HG03175 (cell line): ENCODE data around the gene ASIC2.

Experiments used
- ATAC-seq: cut with Tn5 transposase; IDR thresholded peaks from one replicate; pipeline ENCODE4 v1.9.1; 2021; ENCODE audit warnings: mild to moderate bottlenecking, moderate library complexity; ENCODE audit not compliant: unreplicated experiment

Gene ASIC2

DNA sequence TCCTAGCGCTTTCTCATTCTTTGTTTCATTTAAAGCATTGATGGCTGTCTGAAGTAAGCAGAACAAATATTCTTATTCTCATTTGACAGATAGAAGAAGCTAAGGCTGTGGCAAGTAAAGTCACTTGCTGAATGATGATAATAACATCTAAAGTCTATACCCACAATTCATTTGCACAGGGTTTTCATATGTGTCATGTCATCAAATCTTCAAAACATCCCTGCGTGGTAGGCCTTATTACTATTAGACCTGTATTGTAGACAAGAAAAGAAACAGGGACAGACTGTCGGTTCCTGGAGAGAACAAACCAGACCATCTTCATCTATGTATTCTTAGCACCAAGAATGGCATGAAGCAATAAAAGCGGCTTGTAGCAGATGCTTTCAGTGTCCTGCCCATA lies 85.9 kb downstream of the ASIC2 start:
- ATAC-seq, result no peak

DNA sequence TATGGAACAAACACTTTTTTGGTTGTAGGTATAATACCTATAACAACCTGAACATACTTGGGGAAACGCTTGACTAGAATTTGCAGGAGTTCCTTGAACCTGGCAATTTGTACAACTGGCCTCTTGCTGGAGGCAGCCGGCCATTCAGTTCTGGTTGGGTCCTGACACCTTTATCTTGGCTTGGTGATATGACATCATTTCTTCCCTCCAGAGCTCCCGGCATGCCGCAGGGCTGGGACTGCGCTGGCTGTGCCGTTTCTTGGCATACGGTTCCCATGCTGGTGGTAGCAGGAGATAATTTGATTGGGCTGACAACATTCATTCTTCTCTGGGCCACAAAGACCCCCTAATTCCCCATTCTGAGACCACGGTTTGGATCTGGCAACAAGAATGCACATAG lies 87.5 kb downstream of the ASIC2 start:
- ATAC-seq, result no peak

DNA sequence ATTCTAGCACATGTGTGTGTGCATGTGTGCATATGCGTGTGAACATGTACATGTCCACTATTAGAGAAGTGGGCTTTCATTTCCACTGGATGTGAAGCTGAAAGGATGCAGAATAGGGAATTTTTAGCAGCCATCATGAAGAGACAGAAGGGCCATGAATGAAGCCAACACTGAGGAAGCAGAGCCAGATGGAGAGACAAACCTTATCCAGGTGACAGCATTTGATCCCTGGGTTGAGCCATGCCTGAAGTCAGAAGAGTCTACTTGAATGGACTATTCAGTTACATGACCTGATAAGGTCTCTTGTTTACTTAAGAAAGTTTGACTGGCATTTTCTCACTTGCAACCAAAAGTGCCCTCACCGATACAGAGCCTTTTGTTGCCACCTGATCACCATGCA lies 88.4 kb downstream of the ASIC2 start:
- no peak for ATAC-seq

DNA sequence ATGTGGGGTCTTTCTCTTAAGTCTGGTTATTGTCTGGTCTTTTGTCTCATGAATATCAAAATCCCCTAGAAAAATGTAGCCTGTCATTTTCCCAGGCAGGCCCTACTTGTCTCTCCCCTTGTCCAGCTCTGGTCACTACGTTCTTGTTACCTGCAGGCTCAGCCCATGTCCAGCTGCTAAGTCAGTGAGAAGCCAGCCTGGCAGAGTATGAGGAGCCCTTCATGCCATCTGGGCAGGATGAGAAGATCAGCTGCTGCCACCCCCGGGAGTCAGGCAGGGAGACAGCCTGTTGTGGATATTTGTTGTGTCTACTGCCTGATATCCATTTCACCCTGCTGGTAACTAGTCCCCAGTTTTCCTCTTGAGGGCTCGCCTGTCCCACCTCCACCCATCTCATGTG lies 88.9 kb downstream of the ASIC2 start:
- ATAC-seq, result no peak

DNA sequence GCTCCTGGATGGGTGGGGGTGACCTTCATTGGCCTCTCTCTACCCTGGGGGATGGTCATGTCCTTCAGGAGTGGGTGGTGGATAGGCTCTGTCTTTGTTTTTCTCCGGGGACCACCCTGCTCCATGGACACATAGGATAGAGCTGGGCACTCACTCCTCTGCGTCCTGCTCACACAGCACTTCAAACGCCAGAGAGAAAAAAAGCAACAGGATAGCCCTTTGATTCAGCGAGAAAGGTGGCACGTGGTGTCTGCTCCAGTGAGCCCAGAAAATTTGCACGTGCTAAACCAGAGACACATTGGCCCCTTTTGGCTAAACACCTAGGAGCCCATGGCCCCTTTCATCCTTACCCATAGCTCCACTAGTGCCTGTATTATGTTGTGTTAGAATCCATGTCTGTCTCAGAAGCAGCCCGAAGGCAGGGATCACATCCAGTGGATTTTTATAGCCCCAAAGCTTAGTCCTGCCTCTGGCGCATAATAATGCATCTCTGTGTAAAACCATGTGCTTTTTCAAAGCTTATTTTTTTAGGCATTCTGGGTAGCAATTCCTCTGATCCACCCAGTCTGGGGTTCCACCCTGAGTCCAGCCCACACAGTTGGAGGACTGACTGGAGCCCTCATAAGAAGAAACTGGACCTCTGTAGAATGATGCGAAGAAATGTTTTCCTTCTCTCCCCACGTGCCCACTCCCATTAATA lies 90.1 kb downstream of the ASIC2 start:
- ATAC-seq, result no peak

DNA sequence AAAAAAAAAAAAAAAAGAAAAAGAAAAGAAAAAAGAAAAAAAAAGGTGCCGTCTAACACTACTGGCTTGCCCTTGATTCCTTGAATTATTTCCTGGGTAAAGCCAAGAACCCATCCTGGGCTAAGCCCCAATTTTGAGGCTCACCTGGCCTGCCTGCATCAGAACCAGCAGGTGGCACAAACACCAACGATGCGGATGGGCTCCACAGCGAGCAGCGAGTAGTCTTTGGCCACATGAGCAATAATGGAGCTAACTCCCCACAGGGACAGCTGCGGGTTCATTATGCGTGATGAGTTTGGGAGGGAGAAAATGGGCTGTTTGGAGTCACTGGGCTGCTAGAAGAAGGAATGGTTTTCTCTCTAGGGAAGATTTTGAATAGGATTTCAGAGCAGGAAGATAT lies 91.1 kb downstream of the ASIC2 start:
- no peak for ATAC-seq

DNA sequence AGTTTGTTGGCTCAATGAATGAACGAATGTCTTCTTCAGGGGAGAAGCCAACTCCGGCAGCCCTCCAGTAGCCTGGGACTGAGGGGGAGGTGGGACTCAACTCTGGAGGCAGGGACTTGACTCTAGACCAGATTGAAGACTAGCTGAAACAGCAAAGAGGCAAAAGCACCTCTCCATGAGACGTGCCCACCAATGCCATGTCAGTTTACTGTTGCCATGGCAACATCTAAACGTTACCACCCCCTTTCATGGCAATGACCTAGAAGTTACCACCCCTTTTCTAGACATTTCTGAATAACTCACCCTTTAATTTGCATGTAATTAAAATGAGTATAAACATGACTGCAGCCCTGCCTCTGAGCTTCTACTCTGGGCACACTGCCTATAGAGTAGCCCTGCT lies 91.8 kb downstream of the ASIC2 start:
- no peak for ATAC-seq

DNA sequence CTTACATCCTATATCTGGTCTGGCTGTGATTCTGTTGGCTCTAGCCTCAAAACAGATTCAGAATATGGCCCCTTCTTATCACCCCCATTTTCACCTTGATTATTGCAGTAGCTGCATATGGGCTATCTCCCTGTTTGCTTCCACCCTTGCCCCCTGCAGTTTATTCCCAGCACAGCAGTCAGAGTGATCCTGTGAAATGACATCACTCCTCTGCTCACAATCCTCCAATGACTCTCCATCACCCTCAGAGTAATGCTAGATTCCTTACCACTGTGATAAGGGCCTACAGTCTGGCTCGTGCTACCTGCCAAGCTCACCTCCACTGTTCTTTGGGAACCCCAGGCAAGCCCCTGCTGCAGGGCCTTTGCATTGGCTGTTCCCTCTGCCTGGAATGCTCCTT lies 92.5 kb downstream of the ASIC2 start:
- no peak for ATAC-seq

DNA sequence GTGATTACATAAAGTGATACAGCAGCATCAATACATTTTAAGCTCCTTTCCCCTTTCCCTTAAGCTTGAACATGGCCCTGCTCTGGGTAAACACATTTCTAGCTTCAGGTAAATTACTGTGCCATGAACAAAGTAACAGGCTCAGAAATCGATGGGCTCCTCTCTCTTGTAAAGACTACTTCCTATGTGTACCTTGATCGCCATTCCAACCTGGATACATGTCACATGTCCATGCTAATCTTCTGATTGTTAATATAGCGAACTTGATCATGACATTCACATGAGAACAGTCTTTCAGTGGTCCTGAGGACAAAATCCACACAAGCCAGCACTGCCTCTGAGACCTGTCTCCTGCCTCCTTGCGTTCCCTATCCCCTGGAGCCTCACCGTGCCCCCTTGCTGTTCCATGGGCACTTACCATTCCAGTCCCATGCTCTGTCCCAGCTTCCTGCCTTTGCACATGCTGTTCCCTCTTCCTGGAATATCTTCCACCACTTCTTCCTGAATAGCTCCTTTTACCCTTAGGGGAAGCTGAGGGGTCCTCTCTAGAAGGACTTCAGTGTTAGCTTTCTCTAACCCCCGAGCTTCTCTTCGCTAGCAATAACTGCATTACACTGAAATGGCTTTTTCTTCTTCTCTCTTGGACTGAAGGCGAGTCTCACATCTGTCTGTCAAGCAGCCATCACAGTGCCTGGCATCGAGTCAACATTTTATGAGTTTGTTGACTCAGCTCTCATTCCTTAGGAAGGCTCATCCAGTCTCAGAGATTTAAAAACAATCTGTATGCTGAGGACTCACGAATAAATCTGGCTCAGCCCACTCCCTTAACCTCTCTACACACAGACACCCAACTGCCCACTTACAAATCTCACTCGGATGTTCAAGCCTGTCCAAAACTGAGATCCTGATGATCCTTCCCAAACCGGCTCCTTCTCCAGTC lies 93.3 kb downstream of the ASIC2 start:
- no peak for ATAC-seq

DNA sequence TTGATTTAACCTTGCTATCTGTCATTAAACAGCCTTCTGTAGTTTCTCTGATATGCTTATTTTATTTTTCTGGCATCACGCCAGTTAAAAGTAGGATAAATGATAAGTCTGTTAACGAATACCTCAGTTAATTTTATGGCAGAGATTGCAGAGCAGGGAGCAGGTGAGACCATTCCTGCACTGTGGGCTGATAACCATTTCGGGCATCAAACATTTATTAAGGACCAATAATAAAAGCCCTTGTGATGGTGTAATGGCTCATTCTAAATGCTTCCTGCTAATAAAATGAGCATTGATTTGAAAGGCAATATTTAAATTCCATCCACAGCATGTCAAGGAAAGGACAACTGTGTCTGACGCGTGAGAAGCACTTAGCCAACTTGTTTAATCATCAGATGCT lies 94.1 kb downstream of the ASIC2 start:
- no peak for ATAC-seq

DNA sequence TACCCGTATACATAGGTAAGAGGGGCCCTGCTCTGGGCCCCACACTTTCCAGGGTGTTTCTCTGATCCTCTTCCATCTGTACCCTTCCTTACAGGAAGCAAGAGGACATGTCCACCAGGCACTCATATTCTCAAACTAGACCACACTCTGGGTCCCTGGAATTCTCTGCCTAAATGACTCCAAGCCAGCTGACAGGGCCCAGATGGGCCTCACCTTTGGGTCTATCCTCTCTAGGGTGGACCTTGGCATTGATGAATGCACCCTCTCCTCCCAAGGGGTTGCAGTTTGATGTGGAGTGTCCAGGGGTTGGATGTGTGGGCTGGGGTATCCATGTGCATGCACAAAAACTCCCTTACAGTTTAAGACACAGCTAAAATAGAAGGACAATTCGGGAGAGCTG lies 95.8 kb downstream of the ASIC2 start:
- no peak for ATAC-seq

DNA sequence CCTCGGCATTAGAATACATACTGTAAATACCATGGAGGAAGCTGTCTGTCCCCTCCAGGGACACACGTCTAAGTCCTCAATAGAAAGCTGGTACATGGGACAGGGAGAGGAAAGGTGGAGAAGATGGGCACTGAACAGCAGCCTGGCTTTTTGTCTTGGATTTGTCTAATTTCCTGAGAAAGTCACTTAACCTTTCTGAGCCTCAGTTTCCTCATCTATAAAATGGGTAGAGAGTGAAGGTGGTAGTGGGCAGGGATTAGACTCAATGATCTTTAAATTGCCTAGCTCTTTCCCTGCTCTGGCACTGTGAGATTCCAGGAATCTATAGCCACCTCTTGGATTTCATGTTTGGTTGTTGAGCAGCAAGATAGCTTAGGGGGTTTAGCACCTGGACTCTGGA lies 96.2 kb downstream of the ASIC2 start:
- no peak for ATAC-seq

DNA sequence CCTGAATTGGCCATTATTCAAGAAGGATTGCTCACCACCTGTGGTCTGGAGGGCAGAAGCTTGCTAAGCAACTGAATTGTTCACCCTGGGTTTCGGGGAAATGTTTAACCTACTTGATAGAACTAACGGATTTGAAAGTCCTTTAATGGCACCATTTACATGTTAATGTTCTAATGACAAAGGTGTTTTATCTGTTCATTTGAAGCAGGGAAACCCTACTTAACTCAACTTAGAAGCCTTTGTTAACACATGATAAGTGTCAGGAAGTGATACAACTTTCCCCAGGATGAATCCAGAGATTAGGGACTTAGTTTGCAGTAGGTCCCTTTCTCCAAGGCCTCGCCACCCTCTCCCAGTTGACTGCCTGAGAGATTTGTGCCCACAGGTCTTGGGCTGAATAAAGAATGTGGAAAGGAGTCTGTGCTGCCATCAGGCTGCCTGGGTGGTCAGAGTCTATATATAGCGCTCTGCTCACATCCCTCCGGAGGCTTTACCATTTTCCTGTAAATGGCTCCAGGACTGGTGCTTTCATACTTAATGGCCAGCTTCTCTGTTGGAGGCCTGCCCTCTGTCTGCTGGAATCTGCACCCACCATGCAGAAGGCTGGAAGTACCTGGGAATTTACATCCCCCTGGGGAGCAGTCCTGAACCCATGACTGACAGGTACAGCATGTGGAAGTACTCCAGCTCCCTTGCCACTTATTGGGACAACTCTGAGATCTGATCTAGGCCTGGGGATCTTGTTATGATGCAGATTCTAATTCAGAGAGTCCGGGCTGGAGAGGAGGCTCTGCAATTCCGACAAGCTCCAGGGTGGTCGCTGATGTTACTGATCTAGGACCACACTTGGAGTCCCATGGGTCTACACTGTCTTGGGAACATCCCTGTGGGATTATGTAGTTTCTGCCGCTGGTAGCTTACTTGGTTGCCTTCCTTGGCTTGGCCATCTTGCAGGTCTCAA lies 99.9 kb downstream of the ASIC2 start:
- no peak for ATAC-seq

DNA sequence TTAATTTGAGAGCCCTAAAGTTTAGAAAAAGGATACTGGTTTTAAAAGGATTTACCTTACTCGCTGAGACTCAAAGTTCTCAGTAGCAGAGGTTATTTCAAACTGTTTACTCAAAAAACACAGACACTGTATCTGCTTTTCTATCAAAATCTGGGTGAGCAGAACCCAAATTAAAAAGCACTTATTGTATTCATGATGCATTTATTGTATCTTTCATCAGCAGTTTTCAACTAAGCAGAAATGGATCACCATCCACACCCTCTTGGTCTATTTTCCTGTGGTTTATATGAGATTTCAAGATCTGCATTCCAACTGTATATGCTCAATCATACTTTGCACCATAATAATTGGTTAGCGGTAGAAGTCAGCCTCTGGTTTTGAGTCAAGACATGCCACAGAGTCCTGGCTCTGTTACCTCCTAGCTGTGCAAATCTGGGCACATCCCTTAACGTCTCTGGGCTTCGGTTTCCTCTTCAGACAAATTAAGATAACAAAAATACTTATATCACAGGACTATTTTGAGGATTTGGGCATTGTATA lies 109.5 kb downstream of the ASIC2 start:
- no peak for ATAC-seq

DNA sequence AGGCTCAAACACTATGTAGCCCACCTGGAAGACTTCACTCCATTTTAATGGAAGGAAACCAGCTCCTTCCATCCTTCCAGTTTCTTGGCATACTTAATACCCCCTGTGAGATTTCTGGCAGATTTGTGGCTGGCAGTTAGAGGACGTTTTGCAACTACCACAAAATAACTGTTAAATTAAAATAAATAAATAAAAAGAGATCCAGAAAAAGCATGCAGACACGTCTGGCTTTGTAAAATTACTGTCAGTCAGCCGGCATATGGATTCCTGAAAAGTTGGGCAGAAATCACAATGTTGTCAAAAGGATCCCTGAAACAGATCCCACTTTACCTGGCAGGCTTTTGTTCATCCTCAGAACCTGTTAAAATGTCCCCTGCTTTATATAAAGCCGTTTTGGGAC lies 113.9 kb downstream of the ASIC2 start:
- no peak for ATAC-seq

DNA sequence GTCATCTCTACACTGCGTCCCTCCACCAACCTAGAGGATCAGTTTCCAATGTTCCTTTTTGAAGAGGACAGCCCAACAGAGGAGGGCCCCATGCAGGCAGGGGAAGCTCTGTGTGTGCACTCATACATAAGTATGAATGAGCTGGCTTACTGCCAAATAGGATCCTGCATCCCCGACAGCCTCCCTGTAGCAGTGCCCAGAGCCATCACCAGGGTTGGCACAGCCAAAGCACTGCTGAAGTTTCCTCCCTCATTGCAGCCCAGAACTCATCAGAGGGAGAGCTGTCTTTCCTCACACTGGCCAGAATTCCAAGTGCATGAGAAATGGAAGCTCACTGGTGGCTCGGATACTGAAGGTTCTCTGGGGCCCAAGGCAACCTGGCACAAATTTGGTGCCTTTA lies 114.4 kb downstream of the ASIC2 start:
- no peak for ATAC-seq

DNA sequence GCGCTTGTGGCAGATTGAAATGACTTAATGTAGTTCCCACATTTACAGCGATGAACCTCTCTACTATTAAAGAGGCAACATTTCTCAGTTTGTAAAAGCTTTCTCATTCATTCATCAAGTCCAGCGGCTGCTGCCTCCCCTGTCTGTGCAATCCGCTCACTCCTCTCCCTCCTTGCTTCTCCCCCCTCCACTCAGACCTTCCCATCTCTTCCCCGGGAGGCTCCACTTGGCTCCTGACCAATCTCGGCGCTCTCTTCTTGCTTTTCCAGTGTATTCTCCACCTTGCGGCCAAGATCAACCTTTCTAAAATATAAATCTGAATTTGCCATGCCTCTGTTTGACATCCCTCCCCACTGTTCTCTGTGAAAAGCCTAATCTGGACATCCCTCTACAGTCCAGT lies 117.5 kb downstream of the ASIC2 start:
- no peak for ATAC-seq

DNA sequence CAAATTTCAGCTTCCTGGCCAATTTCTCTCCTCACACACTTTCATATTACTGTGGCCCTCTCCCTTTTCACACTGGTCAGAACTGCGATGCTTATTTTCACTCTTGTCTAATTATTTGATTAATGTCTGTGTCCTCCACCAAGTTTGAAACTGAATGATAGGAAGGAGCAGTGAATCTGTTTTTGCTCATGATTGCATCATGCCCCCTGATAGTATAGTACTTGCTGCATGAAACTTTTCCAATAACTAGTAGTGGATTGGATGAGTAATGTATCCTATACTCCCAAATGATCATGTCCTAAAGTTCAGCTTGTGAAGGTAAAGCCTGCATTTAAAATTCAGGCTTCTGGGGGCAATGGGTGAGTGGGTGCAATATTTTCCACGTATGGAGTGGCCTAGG lies 121.2 kb downstream of the ASIC2 start:
- ATAC-seq, result no peak

DNA sequence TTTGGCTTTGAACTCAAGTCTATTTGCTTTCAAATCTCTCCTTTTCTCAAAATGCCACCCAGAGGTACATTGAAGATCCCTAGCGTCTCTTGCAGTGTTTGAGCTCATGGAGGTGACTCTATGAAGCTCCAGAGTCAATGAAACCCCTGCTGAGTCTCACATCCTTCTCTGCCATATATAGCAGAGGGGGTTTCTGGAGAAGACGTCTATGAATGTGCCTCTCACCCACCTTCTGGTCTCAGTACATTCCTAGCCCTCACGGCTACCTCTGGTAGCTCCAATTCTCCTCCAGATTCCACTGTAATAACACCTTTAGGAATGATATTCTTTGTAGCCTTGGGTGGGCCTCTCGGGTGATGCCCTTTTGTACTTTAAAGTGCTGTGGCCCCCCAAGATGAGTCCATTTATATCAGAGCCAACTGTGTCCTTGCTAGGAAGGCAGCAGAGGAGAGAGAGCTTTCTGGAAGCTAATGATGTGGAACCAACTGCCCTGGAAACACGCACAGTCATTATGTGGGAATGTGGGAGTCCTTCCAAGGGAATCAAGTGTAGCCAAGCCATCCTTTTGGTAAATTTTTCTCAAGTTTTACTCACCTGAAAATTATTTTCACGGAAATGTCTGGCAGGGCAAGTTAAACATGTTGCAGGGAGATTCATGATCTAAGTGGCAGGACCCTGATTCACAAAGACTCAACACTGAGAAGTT lies 123.4 kb downstream of the ASIC2 start:
- ATAC-seq, result no peak

DNA sequence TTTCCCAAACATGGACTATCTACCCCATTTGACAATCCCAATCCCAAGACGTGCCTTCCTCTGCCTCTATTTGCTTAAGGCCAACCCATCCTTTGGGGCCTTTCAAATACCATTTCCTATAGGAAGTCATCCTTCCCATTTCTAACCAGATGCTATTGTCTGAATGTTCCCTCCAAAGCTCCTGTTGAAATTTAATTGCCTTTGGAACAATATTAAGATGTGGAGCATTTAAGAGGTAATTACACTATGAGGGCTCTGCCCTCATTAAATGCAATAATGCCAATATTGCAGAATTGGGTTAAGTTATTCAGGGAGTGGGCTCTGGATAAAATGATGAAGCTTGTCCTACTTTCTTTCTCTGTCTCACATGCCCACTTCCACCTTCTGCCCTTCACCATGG lies 125.4 kb downstream of the ASIC2 start:
- ATAC-seq, result no peak
